ENCODE measurements around the gene DHX15.

DHX15 gene

GRCh38 chr4:24544208-24544988 is 40.0 kb downstream of the DHX15 start:
- no peak for TF ChIP-seq CTCF (IDR thresholded peaks at IDR 0.05; ENCODE audit: extremely low read depth, missing control alignments)
- no peak for DNase-seq (ENCODE audit: low spot score)

- no peak for TF ChIP-seq CTCF (IDR thresholded peaks at IDR 0.05; ENCODE audit: extremely low read depth, missing control alignments)
- no peak for DNase-seq (ENCODE audit: low spot score)
Measured at GRCh38 chr4:24537025-24537424, 47.3 kb downstream of the DHX15 start.

- no peak for DNase-seq (ENCODE audit: low spot score)
- no peak for TF ChIP-seq CTCF (IDR thresholded peaks at IDR 0.05; ENCODE audit: extremely low read depth, missing control alignments)
Measured at GRCh38 chr4:24535399-24535798, 49.0 kb downstream of the DHX15 start.

- TF ChIP-seq CTCF (IDR thresholded peaks at IDR 0.05; ENCODE audit: extremely low read depth, missing control alignments): no peak
- DNase-seq (ENCODE audit: low spot score): no peak
Measured at GRCh38 chr4:24533364-24533763, 51.0 kb downstream of the DHX15 start.

- DNase-seq (ENCODE audit: low spot score): no peak
- TF ChIP-seq CTCF (IDR thresholded peaks at IDR 0.05; ENCODE audit: extremely low read depth, missing control alignments): no peak
Measured at GRCh38 chr4:24529555-24529954, 54.8 kb downstream of the DHX15 start.

GRCh38 chr4:24527371-24527770 is 57.0 kb downstream of the DHX15 start:
- no peak for TF ChIP-seq CTCF (IDR thresholded peaks at IDR 0.05; ENCODE audit: extremely low read depth, missing control alignments)
- no peak for DNase-seq (ENCODE audit: low spot score)

GRCh38 chr4:24521544-24521943 is 62.8 kb downstream of the DHX15 start:
- no peak for DNase-seq (ENCODE audit: low spot score)
- no peak for TF ChIP-seq CTCF (IDR thresholded peaks at IDR 0.05; ENCODE audit: extremely low read depth, missing control alignments)

Measured in GM20000 (cell line).